ENCODE data around the gene APLP2. TPM values are rescaled to one million over a fixed set of nuclear protein-coding genes. Genes with fewer than 3 reads are reported as not detected.
A peak's percentile ranks its signal among the peaks of the same experiment; 100 is the strongest.
"Not testable (repeated sequence)": the region's sequence is repeated elsewhere in the genome, so short reads cannot be mapped to it uniquely, and the experiment has no call there.

APLP2 gene
- total RNA-seq, 1 donor from 2014 or later, result 159 TPM

GRCh38 chr11:130061017-130061416 lies 8.7 kb upstream of the APLP2 start:
- no peak for DNase-seq

- no peak for DNase-seq
These were observed 7.7 kb upstream of the APLP2 start for GRCh38 chr11:130062026-130062425.

GRCh38 chr11:130063451-130063850 lies 6.2 kb upstream of the APLP2 start:
- no peak for DNase-seq

- no peak for DNase-seq
These were observed 5.1 kb upstream of the APLP2 start for GRCh38 chr11:130064596-130064995.

GRCh38 chr11:130066338-130066737 lies 3.4 kb upstream of the APLP2 start:
- DNase-seq, result no peak

GRCh38 chr11:130068546-130068985 lies 1.1 kb upstream of the APLP2 start:
- no peak for DNase-seq

GRCh38 chr11:130068986-130069658 lies 572 bp upstream of the APLP2 start:
- DNase-seq, result no peak

GRCh38 chr11:130070109-130070845 lies 583 bp downstream of the APLP2 start:
- DNase-seq, result peak; percentile 53

GRCh38 chr11:130070846-130071200 lies 1.1 kb downstream of the APLP2 start:
- peak; percentile 39 for DNase-seq

GRCh38 chr11:130071211-130071712 lies 1.6 kb downstream of the APLP2 start:
- DNase-seq, result peak; percentile 27

GRCh38 chr11:130074736-130075135 lies 5.0 kb downstream of the APLP2 start:
- DNase-seq, result no peak

- DNase-seq, result no peak
These were observed 7.2 kb downstream of the APLP2 start for GRCh38 chr11:130076778-130077481.

GRCh38 chr11:130077671-130078070 lies 8.0 kb downstream of the APLP2 start:
- no peak for DNase-seq

- no peak for DNase-seq
These were observed 8.4 kb downstream of the APLP2 start for GRCh38 chr11:130078080-130078479.

- DNase-seq, result no peak
These were observed 16.1 kb downstream of the APLP2 start for GRCh38 chr11:130085671-130086290.

- no peak for DNase-seq
These were observed 17.0 kb downstream of the APLP2 start for GRCh38 chr11:130086669-130087068.

GRCh38 chr11:130087294-130087926 lies 17.7 kb downstream of the APLP2 start:
- no peak for DNase-seq

GRCh38 chr11:130088217-130088616 lies 18.5 kb downstream of the APLP2 start:
- DNase-seq, result no peak

- DNase-seq, result peak; percentile 35
These were observed 19.4 kb downstream of the APLP2 start for GRCh38 chr11:130088919-130089673.

GRCh38 chr11:130089674-130090073 lies 20.0 kb downstream of the APLP2 start:
- no peak for DNase-seq

GRCh38 chr11:130090517-130090916 lies 20.8 kb downstream of the APLP2 start:
- not testable (repeated sequence) for DNase-seq
